ENCODE data around the gene BRME1. TPM values are rescaled to one million over a fixed set of nuclear protein-coding genes. Genes with fewer than 3 reads are reported as not detected.

The BRME1 gene
- total and polyA plus RNA-seq, 10 donors: 0.97 to 3.8 (median 2.4) TPM

DNA sequence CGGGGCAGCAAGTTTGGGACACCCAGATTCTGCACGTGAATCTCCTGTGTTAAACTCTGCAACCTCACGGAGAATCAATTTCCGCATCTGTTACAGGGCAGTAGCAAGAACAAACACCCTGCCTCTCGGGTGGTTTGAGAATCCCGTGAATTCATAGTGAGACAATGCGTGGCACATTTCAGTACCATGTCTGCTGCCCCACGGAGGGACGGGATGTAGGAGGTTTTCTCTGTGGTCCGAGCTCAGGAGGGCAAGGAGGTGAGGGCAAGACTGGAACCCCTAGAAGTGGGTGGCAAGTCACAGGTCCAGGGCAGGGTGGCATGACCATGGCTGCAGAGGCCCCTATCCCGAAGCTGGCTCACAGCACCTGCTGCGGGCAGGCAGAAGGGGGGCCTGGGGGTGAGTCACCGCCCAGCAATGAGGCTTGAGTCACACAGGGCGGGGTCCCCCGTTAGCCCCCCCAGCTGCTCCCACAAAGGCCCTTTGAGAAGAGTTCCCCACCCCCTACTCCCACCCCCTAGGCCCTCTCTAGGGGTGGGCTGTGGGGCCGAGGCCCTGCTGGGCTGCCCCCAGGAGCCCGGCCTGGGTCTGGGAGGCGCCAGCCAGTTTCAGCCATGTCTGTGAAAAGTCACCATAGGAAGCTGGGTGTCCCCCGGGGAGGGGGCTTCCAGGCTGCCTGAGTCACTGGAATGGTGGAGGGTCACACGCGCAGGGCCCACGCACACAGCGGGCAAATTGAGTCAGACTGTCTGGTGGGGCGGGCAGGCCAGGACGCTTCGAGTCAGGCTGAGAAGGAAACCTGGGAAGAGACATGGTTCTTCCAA, 54.8 kb downstream of the BRME1 start:
- Histone ChIP-seq H3K36me3 (no peaks in the 10 kb centered on the region), H3K27me3 (replicated peaks in 1 of 7) (peaks cover 0 to 19% (median 0%) of the 10 kb centered on the region in 7 donors), H3K9me3 (no peaks in the 10 kb centered on the region), H3K4me3 (peak overlapping the region in 5 of 8 donors; percentile 13 to 58 (median 30)), H3K27ac (peak overlapping the region in 7 of 8 donors; percentile 63 to 94 (median 78)), H3K4me1 (peaks cover 19 to 55% (median 45%) of the 10 kb centered on the region in 6 donors)
- no peak for TF ChIP-seq POLR2A (IDR thresholded peaks at IDR 0.05)
- peak in 1 of 3 donors; percentile 35 for TF ChIP-seq POLR2AphosphoS5 (IDR thresholded peaks at IDR 0.05)
- DNase-seq: peak; percentile 81
- intact Hi-C loops (cut with DNase I; ENCODE audit: low total_unique reads): no loop called here
- WGBS, 5 donors: 56 to 78% (median 61%) methylated on average over 19 to 26 of the region's 26 CpGs

DNA sequence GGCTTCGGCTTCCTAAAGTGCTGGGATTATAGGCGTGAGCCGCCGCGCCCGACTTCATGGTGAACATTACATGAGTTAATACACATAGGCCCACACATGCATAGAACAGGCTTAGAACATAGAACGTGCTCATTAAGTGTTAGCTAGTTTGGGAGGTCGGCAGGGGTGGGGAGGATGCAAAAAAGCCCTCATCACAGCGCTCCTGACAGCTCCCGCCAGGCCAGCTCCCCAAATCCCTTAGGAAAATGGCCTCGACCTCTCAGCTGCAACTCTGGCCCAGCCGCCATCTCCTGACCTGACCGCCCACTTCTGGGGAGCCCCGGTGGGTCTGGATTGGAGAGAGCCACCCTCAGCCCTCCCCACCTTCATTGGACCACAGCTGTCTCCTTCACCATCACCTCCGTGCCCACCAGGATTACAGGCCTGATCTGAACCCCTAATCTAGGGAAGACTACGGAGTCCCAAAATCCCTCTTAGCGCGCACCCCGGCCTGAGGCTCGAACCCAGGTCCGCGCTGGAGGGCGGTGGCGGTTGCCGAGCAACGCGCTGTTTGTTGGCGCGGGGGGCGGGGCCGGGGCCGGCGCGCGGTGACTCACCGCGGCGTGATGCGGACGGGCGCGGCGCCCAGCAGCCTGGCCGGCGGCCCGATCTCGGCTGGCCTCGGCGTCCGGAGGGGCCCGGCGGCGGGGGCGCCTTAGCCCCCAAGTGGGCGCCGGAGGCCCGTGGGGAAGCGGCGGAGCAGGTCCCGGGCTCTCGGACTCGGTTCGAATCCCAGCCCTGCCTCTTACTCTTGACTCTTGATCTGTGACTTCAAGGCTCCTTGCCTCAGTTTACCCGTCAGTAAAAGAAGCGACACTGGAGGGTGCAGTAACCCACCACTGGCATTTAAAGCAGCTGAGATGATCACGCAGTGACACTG, 55.7 kb downstream of the BRME1 start:
- H3K9me3 ChIP-seq: no peaks in the 10 kb centered on the region
- 19 to 66% (median 21%) methylated on average over 11 to 66 of the region's 66 CpGs for WGBS, 5 donors
- peak; percentile 92 for DNase-seq
- peaks cover 23 to 63% (median 52%) of the 10 kb centered on the region in 6 donors for H3K4me1 ChIP-seq
- no peaks in the 10 kb centered on the region for H3K36me3 ChIP-seq
- peak overlapping the region in 5 of 8 donors; percentile 13 to 58 (median 30) for H3K4me3 ChIP-seq
- peaks cover 0 to 19% (median 0%) of the 10 kb centered on the region in 7 donors for H3K27me3 ChIP-seq (replicated peaks in 1 of 7)
- TF ChIP-seq, protein P1, sequence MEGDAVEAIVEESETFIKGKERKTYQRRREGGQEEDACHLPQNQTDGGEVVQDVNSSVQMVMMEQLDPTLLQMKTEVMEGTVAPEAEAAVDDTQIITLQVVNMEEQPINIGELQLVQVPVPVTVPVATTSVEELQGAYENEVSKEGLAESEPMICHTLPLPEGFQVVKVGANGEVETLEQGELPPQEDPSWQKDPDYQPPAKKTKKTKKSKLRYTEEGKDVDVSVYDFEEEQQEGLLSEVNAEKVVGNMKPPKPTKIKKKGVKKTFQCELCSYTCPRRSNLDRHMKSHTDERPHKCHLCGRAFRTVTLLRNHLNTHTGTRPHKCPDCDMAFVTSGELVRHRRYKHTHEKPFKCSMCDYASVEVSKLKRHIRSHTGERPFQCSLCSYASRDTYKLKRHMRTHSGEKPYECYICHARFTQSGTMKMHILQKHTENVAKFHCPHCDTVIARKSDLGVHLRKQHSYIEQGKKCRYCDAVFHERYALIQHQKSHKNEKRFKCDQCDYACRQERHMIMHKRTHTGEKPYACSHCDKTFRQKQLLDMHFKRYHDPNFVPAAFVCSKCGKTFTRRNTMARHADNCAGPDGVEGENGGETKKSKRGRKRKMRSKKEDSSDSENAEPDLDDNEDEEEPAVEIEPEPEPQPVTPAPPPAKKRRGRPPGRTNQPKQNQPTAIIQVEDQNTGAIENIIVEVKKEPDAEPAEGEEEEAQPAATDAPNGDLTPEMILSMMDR (IDR thresholded peaks at IDR 0.05 in 8 of 11, conservative IDR thresholded peaks at IDR 0.05 in 3 of 11): no peak
- no peak for TF ChIP-seq POLR2A (IDR thresholded peaks at IDR 0.05)
- peak; percentile 47 to 76 (median 65) for TF ChIP-seq POLR2AphosphoS5 (IDR thresholded peaks at IDR 0.05)
- intact Hi-C loops (cut with DNase I; ENCODE audit: low total_unique reads): no loop called here
- peak overlapping the region in 7 of 8 donors; percentile 63 to 94 (median 78) for H3K27ac ChIP-seq

DNA sequence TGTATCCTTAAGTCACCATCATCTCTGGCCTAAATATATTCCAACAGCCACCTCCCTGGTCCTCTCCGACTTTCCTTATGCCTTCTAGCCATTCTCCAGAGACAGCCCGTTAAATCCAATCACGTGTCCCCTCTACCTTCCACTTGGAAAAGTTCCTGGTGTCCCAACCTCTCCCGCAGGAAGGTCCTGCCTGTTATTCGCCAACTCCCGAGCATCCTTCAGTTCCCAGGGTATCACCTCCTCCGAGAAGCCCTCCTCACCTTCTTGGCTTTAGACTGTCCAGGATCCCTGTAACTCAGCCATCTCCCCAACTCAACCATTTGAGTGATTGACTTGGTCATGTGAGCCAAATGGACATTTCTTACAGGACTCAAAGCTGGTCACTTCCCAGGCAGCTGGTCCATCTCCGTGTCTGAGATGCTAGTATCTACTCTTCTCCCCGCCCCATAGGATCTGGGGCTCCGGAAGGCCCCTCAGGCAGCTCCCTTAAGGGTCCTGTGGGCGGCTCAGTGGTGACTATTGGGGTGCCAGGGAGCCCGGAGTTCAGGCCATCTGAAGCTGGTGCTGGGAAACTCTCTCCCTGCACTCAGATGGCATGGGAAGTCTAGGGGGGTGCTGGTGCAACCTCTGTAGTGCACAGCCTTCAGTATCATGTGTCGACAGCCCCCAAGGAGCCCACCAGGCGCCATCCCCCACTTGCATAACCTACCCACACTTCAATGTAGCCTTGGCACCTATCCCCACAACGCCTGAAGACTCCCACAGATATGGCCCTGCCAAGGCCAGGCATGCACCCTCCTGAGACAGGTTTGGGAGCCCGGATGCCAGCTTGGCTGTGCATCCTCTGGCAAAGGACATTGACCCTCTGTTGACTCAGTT, 56.9 kb downstream of the BRME1 start:
- no peak overlapping the region for H3K4me3 ChIP-seq
- intact Hi-C loops (cut with DNase I; ENCODE audit: low total_unique reads): no loop called here
- DNase-seq: no peak
- WGBS, 5 donors: 71 to 89% (median 82%) methylated on average over 14 to 16 of the region's 16 CpGs
- peaks cover 0 to 19% (median 0%) of the 10 kb centered on the region in 7 donors for H3K27me3 ChIP-seq (replicated peaks in 1 of 7)
- H3K36me3 ChIP-seq: no peaks in the 10 kb centered on the region
- H3K27ac ChIP-seq: peak overlapping the region in 4 of 8 donors; percentile 60 to 100 (median 96)
- peaks cover 23 to 74% (median 57%) of the 10 kb centered on the region in 6 donors for H3K4me1 ChIP-seq
- TF ChIP-seq, protein P1 (IDR thresholded peaks at IDR 0.05 in 8 of 11, conservative IDR thresholded peaks at IDR 0.05 in 3 of 11): no peak
- TF ChIP-seq POLR2AphosphoS5 (IDR thresholded peaks at IDR 0.05) (no peak), POLR2A (IDR thresholded peaks at IDR 0.05) (no peak)
- H3K9me3 ChIP-seq: no peaks in the 10 kb centered on the region

DNA sequence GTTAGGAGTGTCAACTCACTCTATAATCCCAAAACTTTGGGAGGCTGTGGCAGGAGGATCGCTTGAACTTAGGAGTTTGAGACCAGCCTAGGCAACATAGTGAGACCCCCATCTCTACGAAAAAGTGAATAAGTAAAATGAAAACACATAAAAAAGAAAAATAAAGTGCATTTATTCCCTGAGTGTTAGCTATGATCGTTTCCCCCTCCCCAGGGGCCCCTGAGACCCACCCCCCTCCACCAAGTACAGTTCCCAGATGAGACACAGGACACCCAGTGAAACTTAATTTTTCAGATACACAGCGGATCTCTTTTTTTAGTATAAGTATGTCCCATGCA, 57.6 kb downstream of the BRME1 start:
- WGBS, 5 donors: 68 to 77% (median 72%) methylated on average over 4 of the region's 4 CpGs
- Histone ChIP-seq H3K4me3 (no peak overlapping the region), H3K27ac (peak overlapping the region in 5 of 8 donors; percentile 94 to 100 (median 98)), H3K27me3 (replicated peaks in 1 of 7) (peaks cover 0 to 19% (median 0%) of the 10 kb centered on the region in 7 donors), H3K9me3 (no peaks in the 10 kb centered on the region), H3K36me3 (no peaks in the 10 kb centered on the region), H3K4me1 (peaks cover 30 to 82% (median 64%) of the 10 kb centered on the region in 6 donors)
- intact Hi-C loops (cut with DNase I; ENCODE audit: low total_unique reads): no loop called here
- no peak for DNase-seq
- TF ChIP-seq POLR2A (IDR thresholded peaks at IDR 0.05) (no peak), POLR2AphosphoS5 (IDR thresholded peaks at IDR 0.05) (no peak)
- TF ChIP-seq, protein P1 (IDR thresholded peaks at IDR 0.05 in 8 of 11, conservative IDR thresholded peaks at IDR 0.05 in 3 of 11): no peak
